Trophoblast cell (in vitro differentiated cells and primary cell): ENCODE results near the gene MRPL2.

Experiments used
- DNase-seq, 2 donors: peaks; one replicate each; pipeline ENCODE4 v3.0.0-alpha.2; 2016
- H2AFZ ChIP-seq: 2 replicates; pipeline ENCODE4 v1.6.1; 2013; ENCODE audit warnings: low read length, moderate library complexity, mild to moderate bottlenecking; ENCODE audit not compliant: insufficient read depth, poor library complexity
- H2AK5ac ChIP-seq: 2 replicates; pipeline ENCODE4 v1.6.1; 2013; ENCODE audit warnings: mild to moderate bottlenecking, low read length
- H2BK120ac ChIP-seq: 2 replicates; pipeline ENCODE4 v1.6.1; 2013; ENCODE audit warnings: low read length, mild to moderate bottlenecking, moderate library complexity; ENCODE audit not compliant: insufficient read depth, poor library complexity
- H2BK12ac ChIP-seq: 2 replicates; pipeline ENCODE4 v1.6.1; 2013; ENCODE audit warnings: mild to moderate bottlenecking, low read length, moderate library complexity
- H2BK5ac ChIP-seq: 2 replicates; pipeline ENCODE4 v1.6.1; 2013; ENCODE audit warnings: low read length, low read depth, moderate library complexity, mild to moderate bottlenecking; ENCODE audit not compliant: poor library complexity
- H3K14ac ChIP-seq: 2 replicates; pipeline ENCODE4 v1.6.1; 2013; ENCODE audit warnings: mild to moderate bottlenecking, low read length
- H3K18ac ChIP-seq: 2 replicates; pipeline ENCODE4 v1.6.1; 2013; ENCODE audit warnings: mild to moderate bottlenecking, low read length
- H3K23ac ChIP-seq: 2 replicates; pipeline ENCODE4 v1.6.1; 2013; ENCODE audit warnings: low read length
- H3K27ac ChIP-seq: 2 replicates; pipeline ENCODE4 v1.5.1; 2013; ENCODE audit warnings: low read depth, mild to moderate bottlenecking, inconsistent platforms, low read length, moderate library complexity
- H3K27me3 ChIP-seq: 2 replicates; pipeline ENCODE4 v1.6.1; 2013; ENCODE audit warnings: inconsistent platforms, mild to moderate bottlenecking, low read length, moderate library complexity; ENCODE audit not compliant: insufficient read depth
- H3K36me3 ChIP-seq, 2 experiments: 1 replicate in 1 of 2; 2 replicates in 1 of 2; pipeline ENCODE4 v1.6.1; 2013; ENCODE audit warnings: low read length in 2 of 2, mild to moderate bottlenecking in 2 of 2, moderate library complexity in 1 of 2; ENCODE audit not compliant: insufficient read depth in 2 of 2, control insufficient read depth in 1 of 2
- H3K4ac ChIP-seq: 2 replicates; pipeline ENCODE4 v1.6.1; 2013; ENCODE audit warnings: low read depth, mild to moderate bottlenecking, low read length, moderate library complexity
- H3K4me1 ChIP-seq, 2 experiments: 1 replicate in 1 of 2; 2 replicates in 1 of 2; pipeline ENCODE4 v1.6.1; 2013; ENCODE audit warnings: low read length in 2 of 2, mild to moderate bottlenecking in 2 of 2, moderate library complexity in 1 of 2; ENCODE audit not compliant: insufficient read depth in 2 of 2, control insufficient read depth in 1 of 2
- H3K4me2 ChIP-seq: 2 replicates; pipeline ENCODE4 v1.6.1; 2013; ENCODE audit warnings: inconsistent platforms, mild to moderate bottlenecking, low read length, moderate library complexity
- H3K4me3 ChIP-seq: 2 replicates; pipeline ENCODE4 v1.5.1; 2013; ENCODE audit warnings: mild to moderate bottlenecking, low read depth, low read length, inconsistent platforms
- H3K79me1 ChIP-seq: one replicate; pipeline ENCODE4 v1.6.1; 2013; ENCODE audit warnings: low read length
- H3K79me2 ChIP-seq: 2 replicates; pipeline ENCODE4 v1.6.1; 2013; ENCODE audit warnings: low read length, mild to moderate bottlenecking; ENCODE audit not compliant: control insufficient read depth, insufficient read depth, poor library complexity
- H3K9ac ChIP-seq: 2 replicates; pipeline ENCODE4 v1.6.1; 2013; ENCODE audit warnings: mild to moderate bottlenecking, low read length
- H3K9me3 ChIP-seq: 2 replicates; pipeline ENCODE4 v1.6.1; 2013; ENCODE audit warnings: low read depth, mild to moderate bottlenecking, control low read depth, inconsistent platforms, low read length; ENCODE audit not compliant: insufficient read depth
- H4K12ac ChIP-seq: 2 replicates; pipeline ENCODE4 v1.6.1; 2013; ENCODE audit warnings: low read depth, mild to moderate bottlenecking, low read length, moderate library complexity
- H4K8ac ChIP-seq: 2 replicates; pipeline ENCODE4 v1.6.1; 2013; ENCODE audit warnings: low read depth, mild to moderate bottlenecking, low read length, moderate library complexity
- H4K91ac ChIP-seq: one replicate; pipeline ENCODE4 v1.6.1; 2013; ENCODE audit warnings: low read depth, mild to moderate bottlenecking, low read length, moderate library complexity
- WGBS: extraction: QIAGEN DNeasy Blood & Tissue Kit; methylation state at CpG from one replicate; pipeline ENCODE4 v1.1.7; 2013; ENCODE audit warnings: missing lambda C conversion rate; ENCODE audit not compliant: insufficient read length, insufficient coverage; ENCODE audit errors: extremely low coverage; 5-methylcytosine and 5-hydroxymethylcytosine counted together

MRPL2 gene

GRCh38 chr6:43033496-43034189, 25.6 kb downstream of the MRPL2 start:
- Histone ChIP-seq H3K36me3 (peaks cover 62 to 72% of the 10 kb centered on the region in 2 experiments), H2BK120ac (no peak overlapping the region), H3K79me1 (no peaks in the 10 kb centered on the region), H4K8ac (no peak overlapping the region), H3K23ac (no peak overlapping the region), H4K12ac (no peak overlapping the region), H3K79me2 (no peaks in the 10 kb centered on the region), H4K91ac (no peak overlapping the region), H3K9ac (no peak overlapping the region), H3K4ac (no peak overlapping the region), H3K27me3 (no peaks in the 10 kb centered on the region), H3K4me1 (no peaks in the 10 kb centered on the region), H2BK5ac (no peak overlapping the region), H3K27ac (no peak overlapping the region), H3K4me2 (no peak overlapping the region), H3K9me3 (peaks cover 1% of the 10 kb centered on the region), H3K14ac (no peak overlapping the region), H2AK5ac (no peak overlapping the region), H2AFZ (no peak overlapping the region), H3K18ac (no peak overlapping the region), H2BK12ac (no peak overlapping the region), H3K4me3 (no peak overlapping the region)
- no CpG with 5 or more reads among the region's 2 CpGs for WGBS
- no peak for DNase-seq

DNA sequence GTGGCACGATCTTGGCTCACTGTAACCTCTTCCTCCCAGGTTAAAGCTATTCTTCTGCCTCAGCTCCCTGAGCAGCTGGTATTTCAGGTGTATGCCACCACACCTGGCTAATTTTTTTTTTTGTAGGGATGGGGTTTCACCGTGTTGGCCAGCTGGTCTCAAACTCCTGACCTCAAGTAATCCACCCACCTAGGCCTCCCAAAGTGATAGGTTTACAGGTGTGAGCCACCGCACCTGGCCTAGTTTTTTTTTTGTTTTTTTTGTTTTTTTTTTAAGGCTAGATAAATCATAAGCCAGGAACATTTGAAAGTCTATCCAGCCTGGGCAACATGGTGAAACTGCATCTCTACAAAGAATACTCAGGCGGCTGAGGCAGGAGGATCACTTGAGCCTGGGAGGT, 26.9 kb downstream of the MRPL2 start:
- Histone ChIP-seq H3K18ac (no peak overlapping the region), H3K4ac (no peak overlapping the region), H2BK120ac (no peak overlapping the region), H2BK5ac (no peak overlapping the region), H3K9me3 (peaks cover under 1% of the 10 kb centered on the region), H3K79me1 (no peaks in the 10 kb centered on the region), H4K91ac (no peak overlapping the region), H2BK12ac (no peak overlapping the region), H3K23ac (no peak overlapping the region), H4K8ac (no peak overlapping the region), H4K12ac (no peak overlapping the region), H3K4me3 (no peak overlapping the region), H3K27me3 (no peaks in the 10 kb centered on the region), H2AFZ (no peak overlapping the region), H3K27ac (no peak overlapping the region), H3K4me2 (no peak overlapping the region), H3K4me1 (no peaks in the 10 kb centered on the region), H3K36me3 (peaks cover 60 to 71% of the 10 kb centered on the region in 2 experiments), H3K79me2 (no peaks in the 10 kb centered on the region), H3K14ac (no peak overlapping the region), H3K9ac (no peak overlapping the region), H2AK5ac (no peak overlapping the region)
- no peak for DNase-seq
- no CpG with 5 or more reads among the region's 4 CpGs for WGBS

DNA sequence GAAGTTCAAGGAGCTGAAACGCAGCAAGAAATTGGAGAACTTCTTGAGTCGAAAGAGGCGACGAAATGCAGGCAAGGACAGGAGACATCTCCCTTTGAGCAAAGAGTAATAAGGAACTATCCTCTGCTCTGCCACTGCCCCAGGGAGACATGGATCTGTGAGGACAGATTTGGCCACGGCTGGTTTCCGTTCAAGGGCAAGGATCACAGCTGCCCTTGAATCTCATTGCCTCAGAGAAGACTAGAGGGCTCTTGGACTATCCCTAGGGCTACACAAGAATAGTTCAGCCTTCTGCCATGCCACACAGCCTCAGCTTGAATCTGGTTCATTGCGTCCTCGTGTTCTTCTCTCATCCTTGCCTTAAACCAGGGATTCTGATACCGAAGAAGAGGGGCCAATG, 30.1 kb downstream of the MRPL2 start:
- no peak overlapping the region for H3K14ac ChIP-seq
- H3K79me2 ChIP-seq, result no peaks in the 10 kb centered on the region
- H4K91ac ChIP-seq, result no peak overlapping the region
- WGBS, result no CpG with 5 or more reads among the region's 9 CpGs
- H3K4ac ChIP-seq, result no peak overlapping the region
- no peak overlapping the region for H2AK5ac ChIP-seq
- no peaks in the 10 kb centered on the region for H3K27me3 ChIP-seq
- no peak overlapping the region for H4K8ac ChIP-seq
- H2BK120ac ChIP-seq, result no peak overlapping the region
- H4K12ac ChIP-seq, result no peak overlapping the region
- H3K23ac ChIP-seq, result no peak overlapping the region
- no peak overlapping the region for H3K4me2 ChIP-seq
- no peak overlapping the region for H2AFZ ChIP-seq
- no peak overlapping the region for H2BK12ac ChIP-seq
- no peak overlapping the region for H2BK5ac ChIP-seq
- H3K36me3 ChIP-seq, result peaks cover 56 to 77% of the 10 kb centered on the region in 2 experiments
- peaks cover 2% of the 10 kb centered on the region for H3K9me3 ChIP-seq
- DNase-seq, result no peak
- H3K4me3 ChIP-seq, result no peak overlapping the region
- H3K9ac ChIP-seq, result no peak overlapping the region
- no peak overlapping the region for H3K27ac ChIP-seq
- H3K79me1 ChIP-seq, result no peaks in the 10 kb centered on the region
- H3K18ac ChIP-seq, result no peak overlapping the region
- H3K4me1 ChIP-seq, result no peaks in the 10 kb centered on the region

GRCh38 chr6:43026365-43026764, 32.9 kb downstream of the MRPL2 start:
- no peak overlapping the region for H3K9ac ChIP-seq
- no peak overlapping the region for H4K91ac ChIP-seq
- H3K4me1 ChIP-seq, result peaks cover 0 to 3% of the 10 kb centered on the region in 2 experiments
- no peak overlapping the region for H3K23ac ChIP-seq
- no peak overlapping the region for H3K4me3 ChIP-seq
- H2BK12ac ChIP-seq, result no peak overlapping the region
- H3K9me3 ChIP-seq, result peaks cover 2% of the 10 kb centered on the region
- H3K4ac ChIP-seq, result no peak overlapping the region
- no peak overlapping the region for H2BK5ac ChIP-seq
- no peak overlapping the region for H4K8ac ChIP-seq
- H2AFZ ChIP-seq, result no peak overlapping the region
- no peak overlapping the region for H2AK5ac ChIP-seq
- H3K4me2 ChIP-seq, result no peak overlapping the region
- H4K12ac ChIP-seq, result no peak overlapping the region
- H3K27ac ChIP-seq, result no peak overlapping the region
- WGBS, result no CpG with 5 or more reads among the region's 5 CpGs
- peaks cover 59 to 67% of the 10 kb centered on the region in 2 experiments for H3K36me3 ChIP-seq
- H3K14ac ChIP-seq, result no peak overlapping the region
- H3K18ac ChIP-seq, result no peak overlapping the region
- no peaks in the 10 kb centered on the region for H3K27me3 ChIP-seq
- H3K79me1 ChIP-seq, result peaks cover 3% of the 10 kb centered on the region
- H2BK120ac ChIP-seq, result no peak overlapping the region
- peaks cover 6% of the 10 kb centered on the region for H3K79me2 ChIP-seq
- DNase-seq, result no peak
